K562 (cell line): Measurements from ENCODE around the gene EPB41L3. TPM values are rescaled to one million over a fixed set of nuclear protein-coding genes. Genes with fewer than 3 reads are reported as not detected.

Experiments used
- ATAC-seq: fragments of 200-7000 bp; cut with Tn5 transposase; 3 replicates; pipeline ENCODE4 v1.9.1; 2020; ENCODE audit warnings: moderate library complexity
- BruUV-seq: library from RNA; stranded (reverse); fragments of 400-500 nt; replicated peaks from 2 replicates; lab custom pipeline; 2021; lab: Mats Ljungman, UMichigan
- CTCF ChIA-PET: fragments of 300-600 bp; formaldehyde crosslinking; extraction: SDS; loops from one replicate; lab custom pipeline; 2021; ENCODE audit warnings: low intra/inter-chr PET ratio; lab: Yijun Ruan, JAX
- POLR2A ChIA-PET: fragments of 300-600, 350-650 bp; sonication (Branson Sonifier 250); formaldehyde crosslinking; extraction: SDS; loops from one replicate; lab custom pipeline; 2021; ENCODE audit warnings: antibody characterized with exemption, inconsistent platforms; lab: Yijun Ruan, JAX
- DNase-seq, 4 experiments: peaks; one replicate each; pipeline versions ENCODE4 v3.0.0 to v3.0.0-alpha.2; 2011 to 2018; ENCODE audit warnings: low spot score in 3 of 4, mixed read lengths in 3 of 4; ENCODE audit errors: extremely low read depth in 1 of 4
- FAIRE-seq: peaks from 2 replicates; lab custom pipeline; 2011; peaks lifted over from hg19 to GRCh38; lab: Jason Lieb, UNC
- H2AFZ ChIP-seq: 2 replicates; pipeline ENCODE4 v1.6.0; 2011; ENCODE audit warnings: low read depth, low read length, control low read depth, inconsistent platforms
- H3K27ac ChIP-seq: fragments of 200-600 bp; 3 replicates; pipeline ENCODE4 v1.8.0; 2011; ENCODE audit warnings: low read depth, mild to moderate bottlenecking, control low read depth, inconsistent platforms, low read length, moderate library complexity, mixed read lengths; ENCODE audit errors: extremely low read depth
- H3K27me3 ChIP-seq, 2 experiments: fragments of 300-600 bp in 1 of 2; 2 replicates in 1 of 2; 3 replicates in 1 of 2; pipeline versions ENCODE4 v1.6.0 to v1.8.0; 2011; ENCODE audit warnings: inconsistent platforms in 2 of 2, low read length in 2 of 2, mild to moderate bottlenecking in 1 of 2, mixed read lengths in 1 of 2, moderate library complexity in 1 of 2; ENCODE audit not compliant: control insufficient read depth in 2 of 2, insufficient read depth in 2 of 2
- H3K36me3 ChIP-seq: fragments of 300-600 bp; 3 replicates; pipeline ENCODE4 v1.8.0; 2011; ENCODE audit warnings: mild to moderate bottlenecking, low read length, inconsistent platforms; ENCODE audit not compliant: control insufficient read depth, insufficient read depth
- H3K4me1 ChIP-seq, 2 experiments: fragments of 200-600 bp in 1 of 2; replicated peaks in 1 of 2; 2 replicates in 1 of 2; 3 replicates in 1 of 2; pipeline versions ENCODE4 v1.5.1 to v1.8.0; 2011; ENCODE audit warnings: inconsistent platforms in 2 of 2, low read length in 2 of 2, mild to moderate bottlenecking in 1 of 2, mixed read lengths in 1 of 2, moderate library complexity in 1 of 2; ENCODE audit not compliant: control insufficient read depth in 2 of 2, insufficient read depth in 2 of 2
- H3K4me2 ChIP-seq: 2 replicates; pipeline ENCODE4 v1.6.1; 2011; ENCODE audit warnings: low read length, control low read depth, inconsistent platforms, mixed read lengths; ENCODE audit not compliant: insufficient read depth
- H3K4me3 ChIP-seq: fragments of 200-600 bp; sonication (generic), shearing (Covaris generic); 2 replicates; pipeline ENCODE4 v1.5.1; 2016; ENCODE audit warnings: control low read depth, inconsistent platforms
- H3K79me2 ChIP-seq: fragments of 200-600 bp; 3 replicates; pipeline ENCODE4 v1.8.0; 2011; ENCODE audit warnings: low read length, inconsistent platforms; ENCODE audit not compliant: control insufficient read depth, insufficient read depth
- H3K9ac ChIP-seq, 2 experiments: 2 replicates each; pipeline versions ENCODE4 v1.6.0 to v1.6.1; 2011; ENCODE audit warnings: low read depth in 2 of 2, low read length in 2 of 2, control low read depth in 1 of 2, inconsistent platforms in 1 of 2, mild to moderate bottlenecking in 1 of 2, mixed read lengths in 1 of 2; ENCODE audit not compliant: insufficient read depth in 1 of 2
- H3K9me1 ChIP-seq: one replicate; pipeline ENCODE4 v1.6.0; 2011; ENCODE audit warnings: inconsistent platforms, mild to moderate bottlenecking, low read length, moderate library complexity; ENCODE audit not compliant: control insufficient read depth, insufficient read depth
- H3K9me3 ChIP-seq: replicated peaks from 2 replicates; pipeline ENCODE4 v1.5.1; 2011; ENCODE audit warnings: low read depth, low read length, inconsistent platforms; ENCODE audit not compliant: control insufficient read depth, insufficient read depth
- H4K20me1 ChIP-seq: replicated peaks from 2 replicates; pipeline ENCODE4 v1.6.1; 2011; ENCODE audit warnings: low read length, inconsistent platforms, mixed read lengths; ENCODE audit not compliant: control insufficient read depth, insufficient read depth
- BCLAF1 ChIP-seq, 2 experiments: fragments of 450-650 bp in 1 of 2; IDR thresholded peaks; 2 replicates each; pipeline ENCODE4 v1.6.1; 2011 to 2017; ENCODE audit warnings: low read depth in 2 of 2, antibody characterized with exemption in 1 of 2, borderline replicate concordance in 1 of 2, low read length in 1 of 2, mild to moderate bottlenecking in 1 of 2, mixed read lengths in 1 of 2; ENCODE audit not compliant: control insufficient read depth in 1 of 2
- FOXJ2 ChIP-seq: fragments of 200-800 bp; sonication (Bioruptor generic); IDR thresholded peaks from 2 replicates; pipeline ENCODE4 v1.6.1; 2016; ENCODE audit warnings: missing genetic modification characterization, missing compliant biosample characterization
- RFX7 ChIP-seq: fragments of 250-450 bp; sonication (Bioruptor Pico); IDR thresholded peaks from 2 replicates; pipeline ENCODE4 v1.5.1; 2021; ENCODE audit warnings: mild to moderate bottlenecking
- ZNF174 ChIP-seq: fragments of 250-450 bp; sonication (Bioruptor Pico); IDR thresholded peaks from 2 replicates; pipeline ENCODE4 v1.4.0; 2020; ENCODE audit warnings: mild to moderate bottlenecking
- ZNF197 ChIP-seq: fragments of 200-800 bp; sonication (Bioruptor generic); IDR thresholded peaks from 2 replicates; pipeline ENCODE4 v1.6.1; 2016; ENCODE audit warnings: low read depth, missing genetic modification characterization, missing compliant biosample characterization
- WGBS: fragments of 100-300 bp; shearing (Covaris generic); methylation state at CpG from one replicate; pipeline ENCODE4 v1.1.6; 2016; ENCODE audit warnings: low coverage, mixed read lengths; ENCODE audit not compliant: insufficient coverage; ENCODE audit errors: missing lambda C conversion rate; 5-methylcytosine and 5-hydroxymethylcytosine counted together
- in situ Hi-C: fragments of 300-500 bp; cut with MboI; formaldehyde crosslinking; loops from 4 replicates; pipeline ENCODE4 v1.15.0; 2018; ENCODE audit warnings: inconsistent platforms, mixed read lengths
- intact Hi-C: fragments of 100-400 bp; cut with micrococcal nuclease; formaldehyde crosslinking; loops from 2 replicates; pipeline ENCODE4 v1.14.2; 2022
- polyA plus RNA-seq, 8 experiments: library from polyadenylated mRNA; depleted of rRNA in 4 of 8; stranded (reverse) in 5 of 8; unstranded in 3 of 8; fragments of >200 nt; fragmentation: Nextera tagmentation in 2 of 8; fragmentation: Illumina TruSeq in 1 of 8; extraction: Ambion mirVana in 2 of 8; extraction: Trizol in 1 of 8; gene quantifications; 2 replicates each; pipeline versions ENCODE4 v1.2.1 to v1.2.3, GENCODE V29; 2011 to 2014; ENCODE audit warnings: inconsistent platforms in 1 of 8, missing spikeins in 1 of 8
- total RNA-seq, 7 experiments: library from RNA; depleted of rRNA in 6 of 7; stranded (reverse); fragments of >200 nt in 6 of 7; fragmentation: Illumina TruSeq in 2 of 7; extraction: Trizol in 2 of 7; gene quantifications; 2 replicates each; pipeline versions ENCODE4 v1.2.1 to v1.2.3, GENCODE V29; 2011 to 2021; ENCODE audit warnings: low replicate concordance in 1 of 7

The EPB41L3 gene
- total and polyA plus RNA-seq, 9 of the 15 experiments (the other 6 are each of a cell fraction or from before 2014, with no cell fraction given) = 0.44 to 0.49 TPM; not detected in 7

GRCh38 chr18:5452943-5453443 lies 90.8 kb downstream of the EPB41L3 start:
- H3K9me3 ChIP-seq = no peaks in the 10 kb centered on the region
- H3K36me3 ChIP-seq = no peaks in the 10 kb centered on the region
- H3K4me3 ChIP-seq = no peak overlapping the region
- H3K4me1 ChIP-seq = no peaks in the 10 kb centered on the region
- no peak overlapping the region for H3K9ac ChIP-seq
- no peaks in the 10 kb centered on the region for H4K20me1 ChIP-seq
- no TSS peak for BruUV-seq
- in situ Hi-C loops (no loop called here), intact Hi-C loops (no loop called here)
- H3K27ac ChIP-seq = no peak overlapping the region
- H2AFZ ChIP-seq = no peak overlapping the region
- no peak for DNase-seq
- CTCF ChIA-PET = no interaction called here
- POLR2A ChIA-PET = interaction anchor here (0.9 kb wide), 1 partner anchor 100 kb away, joined by 3 read pairs; no protein-coding TSS in a partner anchor
- H3K79me2 ChIP-seq = no peaks in the 10 kb centered on the region
- 0% methylated on average over 2 of the region's 2 CpGs for WGBS
- no peak for FAIRE-seq
- no peaks in the 10 kb centered on the region for H3K9me1 ChIP-seq
- no peak overlapping the region for H3K4me2 ChIP-seq
- no peaks in the 10 kb centered on the region for H3K27me3 ChIP-seq
- TF ChIP-seq ZNF197 (CRISPR knock-in tag) = no peak
- no peak for TF ChIP-seq RFX7
- TF ChIP-seq ZNF174 (CRISPR knock-in tag) = no peak
- TF ChIP-seq BCLAF1 (IDR thresholded peaks at IDR 0.05; ENCODE audit: borderline replicate concordance in 1 of 2, control insufficient read depth in 1 of 2, low read depth in 2 of 2, low read length in 1 of 2) = no peak
- no peak for TF ChIP-seq FOXJ2 (tag)
- no peak for ATAC-seq
